GM21367 (cell line): ENCODE measurements around the gene GGT1.
"Not testable (repeated sequence)": the region's sequence is repeated elsewhere in the genome, so short reads cannot be mapped to it uniquely, and the experiment has no call there.

ENCODE experiments used
- ATAC-seq: cut with Tn5 transposase; IDR thresholded peaks from one replicate; pipeline ENCODE4 v1.9.1; 2021; ENCODE audit not compliant: unreplicated experiment

Gene GGT1

DNA sequence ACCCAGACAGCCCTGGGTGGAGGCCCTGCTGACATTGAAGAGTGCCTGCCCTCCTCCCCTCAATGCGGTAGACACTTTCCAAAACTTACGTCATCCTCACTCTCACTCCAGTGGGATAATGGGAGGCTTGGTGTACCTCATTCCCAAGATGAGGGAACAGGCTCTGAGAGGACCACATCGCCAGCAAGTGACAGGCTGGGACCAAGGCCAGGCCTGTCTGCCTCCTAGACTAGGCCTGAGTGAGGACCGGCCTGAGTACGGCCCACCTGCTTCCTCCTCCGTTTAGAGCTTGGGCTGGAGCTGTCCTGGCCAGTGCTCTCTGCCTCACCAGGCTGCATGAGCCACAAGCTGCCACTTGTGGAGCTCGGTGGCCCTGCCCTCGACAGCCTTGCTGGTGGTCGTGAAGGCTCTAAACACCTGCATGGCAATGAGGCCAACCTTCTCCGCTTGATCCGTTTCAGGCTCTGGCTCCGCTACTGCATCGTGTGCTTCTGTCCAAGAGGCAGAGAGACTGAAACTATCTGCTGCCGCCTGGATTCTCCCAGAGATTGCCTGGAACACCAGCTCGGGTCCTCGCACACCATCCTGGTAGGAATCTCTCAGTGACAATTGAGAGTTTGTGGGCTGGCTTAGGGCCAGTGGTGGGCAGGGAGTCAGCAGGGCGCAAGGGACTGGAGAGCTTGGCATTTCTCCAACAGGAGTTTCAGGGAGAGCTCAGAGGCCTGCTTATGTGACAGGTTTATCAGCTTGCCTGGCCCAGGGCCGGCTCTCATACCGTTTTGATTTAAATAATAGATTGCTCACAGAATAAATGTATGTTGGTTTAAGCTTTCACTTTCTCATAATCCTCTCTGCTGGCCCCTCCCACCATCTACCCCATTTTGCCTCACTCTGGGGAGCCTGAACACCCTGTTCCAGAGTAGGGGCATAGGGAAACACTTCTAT is 19.5 kb upstream of the GGT1 start:
- no peak for ATAC-seq

- ATAC-seq, result no peak
Observed at GRCh38 chr22:24584166-24584790, 18.7 kb upstream of the GGT1 start.

DNA sequence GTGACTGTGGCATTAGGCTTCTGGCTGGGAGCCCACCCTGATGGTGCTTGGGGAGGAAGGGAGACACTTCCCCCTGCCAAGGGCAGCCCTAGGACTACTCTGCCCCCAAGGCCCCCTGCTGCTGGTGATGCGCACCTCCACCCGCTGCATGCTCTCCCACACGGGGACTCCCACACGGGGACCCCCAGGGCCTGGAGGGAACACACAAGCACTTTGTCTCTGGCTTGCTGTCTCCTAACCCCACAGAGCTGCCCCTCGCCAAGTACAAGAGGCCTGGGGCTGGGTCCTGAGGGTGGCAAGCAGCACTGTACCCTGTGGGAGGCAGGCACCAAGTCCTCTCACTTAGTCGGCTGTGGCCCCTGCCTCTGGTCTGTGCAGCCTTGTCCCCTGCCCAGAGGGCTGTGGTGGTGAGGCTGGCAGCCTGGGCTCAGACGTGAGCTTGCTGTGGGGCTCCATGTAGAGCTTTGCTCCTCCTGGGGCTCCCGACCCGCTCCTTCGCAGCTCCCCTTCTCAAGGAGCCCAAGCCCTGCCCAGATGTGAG is 18.1 kb upstream of the GGT1 start:
- no peak for ATAC-seq

GRCh38 chr22:24585461-24585860 is 17.5 kb upstream of the GGT1 start:
- no peak for ATAC-seq

- ATAC-seq, result no peak
Observed at GRCh38 chr22:24585927-24586546, 17.0 kb upstream of the GGT1 start.

DNA sequence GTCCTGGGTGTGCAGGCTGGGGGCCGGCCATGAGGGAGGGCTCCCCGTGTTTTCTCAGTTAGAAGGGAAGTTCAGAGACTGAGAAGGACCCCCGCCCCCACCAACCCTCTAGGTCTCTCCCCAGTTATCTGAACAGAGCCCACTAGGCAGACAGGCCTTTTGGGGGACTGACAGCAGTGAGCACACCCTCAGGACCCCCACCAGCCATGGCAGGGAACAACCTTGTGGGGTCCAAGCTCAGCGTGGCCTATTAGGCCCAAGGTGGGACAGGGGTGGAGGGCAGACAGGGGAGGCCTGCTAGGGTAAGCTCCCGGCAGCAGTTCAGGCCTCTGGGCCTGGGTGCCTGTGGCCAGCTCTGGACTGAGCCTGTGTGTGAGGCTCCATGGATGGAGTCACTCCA is 15.7 kb upstream of the GGT1 start:
- no peak for ATAC-seq

DNA sequence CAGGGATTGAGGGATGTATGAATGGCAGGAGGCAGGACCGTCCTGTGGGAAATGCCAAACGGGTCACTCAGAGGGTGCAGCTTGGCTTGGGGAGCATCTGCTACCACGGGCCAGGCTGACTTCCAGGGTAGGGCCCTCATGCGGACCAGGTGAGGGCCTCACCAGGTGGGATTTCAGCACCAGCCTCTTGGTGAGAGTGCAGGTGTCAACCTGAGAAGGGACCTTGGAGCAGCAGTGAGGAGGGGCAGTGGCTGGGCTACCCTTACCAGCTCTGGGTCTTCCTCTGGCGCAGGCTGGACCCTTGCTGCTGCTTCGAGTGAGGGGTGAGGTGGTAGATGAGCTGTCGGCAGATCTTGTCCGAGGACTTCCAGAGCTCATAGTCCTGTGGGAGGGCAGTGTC is 15.0 kb upstream of the GGT1 start:
- ATAC-seq, result no peak

DNA sequence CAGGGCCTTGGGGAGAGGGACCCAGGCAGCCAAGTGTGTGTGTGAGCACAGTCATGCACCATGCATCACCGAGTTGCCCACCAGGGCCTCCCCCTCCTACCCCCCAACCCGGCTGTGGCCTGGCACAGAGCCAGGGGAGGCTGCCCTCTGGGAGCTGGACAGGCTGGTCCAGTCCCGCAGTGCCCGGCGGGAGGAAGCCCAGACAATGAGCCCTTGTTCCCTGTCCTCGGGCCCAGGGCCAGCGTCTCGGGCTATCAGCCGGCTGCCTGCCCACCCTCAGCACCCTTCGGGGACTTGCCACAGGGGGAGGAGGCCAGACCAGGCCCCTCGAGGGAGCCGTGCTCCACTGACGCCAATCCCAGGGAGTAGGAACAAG is 14.6 kb upstream of the GGT1 start:
- no peak for ATAC-seq

GRCh38 chr22:24588757-24589481 is 14.1 kb upstream of the GGT1 start:
- ATAC-seq, result no peak

DNA sequence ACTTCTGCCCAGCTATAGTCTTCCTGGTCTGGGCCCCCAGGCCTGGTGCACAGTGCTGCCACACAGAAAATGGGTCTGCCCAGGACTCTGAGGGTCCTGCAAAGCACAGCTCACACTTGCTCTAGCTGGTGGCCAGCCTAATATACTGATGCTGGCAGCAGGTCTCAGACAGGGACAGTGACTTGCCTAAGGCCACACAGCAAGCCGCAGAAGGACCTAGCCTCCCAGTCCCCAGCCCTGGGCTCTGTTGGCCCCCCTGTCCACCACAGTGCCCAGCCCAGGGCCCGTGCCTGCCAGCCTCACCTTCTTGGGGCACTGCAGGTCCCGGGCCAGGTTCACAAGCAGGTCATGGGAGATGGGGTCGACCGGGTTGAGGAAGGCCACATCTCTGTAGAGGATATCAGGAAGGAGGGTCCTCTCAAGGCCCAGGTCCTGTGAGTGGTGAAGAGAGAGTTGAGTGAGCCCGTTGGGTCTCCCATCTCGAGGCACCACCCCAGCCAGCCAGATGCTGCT is 13.4 kb upstream of the GGT1 start:
- ATAC-seq, result no peak

DNA sequence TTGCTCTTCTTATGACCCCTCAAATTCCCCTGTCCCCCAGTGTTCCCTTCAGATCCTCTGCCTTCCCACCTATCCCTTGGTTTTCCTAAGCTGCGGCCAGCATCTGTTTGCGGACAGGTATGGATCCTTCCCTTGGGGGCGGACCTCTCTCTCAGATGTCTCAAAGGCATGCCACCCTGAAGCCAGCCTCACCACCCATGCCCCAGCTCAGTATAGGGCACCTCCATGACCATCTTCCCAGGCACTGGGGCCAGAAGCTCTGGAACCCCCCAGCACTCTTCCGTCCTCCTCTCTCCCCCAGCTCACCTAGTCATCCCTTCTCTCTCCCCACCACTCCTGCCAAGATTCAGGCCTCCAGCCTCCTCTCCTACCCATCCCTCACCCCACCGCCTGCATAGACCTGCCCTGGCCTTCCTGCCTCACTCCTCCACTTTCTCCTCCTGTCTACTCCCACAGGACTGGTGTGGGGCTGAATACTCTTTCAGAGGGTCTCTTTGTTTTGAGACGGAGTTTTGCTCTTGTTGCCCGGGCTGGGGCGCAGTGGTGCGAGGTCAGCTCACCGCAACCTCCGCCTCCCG is 12.3 kb upstream of the GGT1 start:
- ATAC-seq, result no peak

- no peak for ATAC-seq
Observed at GRCh38 chr22:24591286-24591830, 11.6 kb upstream of the GGT1 start.

- no peak for ATAC-seq
Observed at GRCh38 chr22:24592058-24592850, 10.7 kb upstream of the GGT1 start.

DNA sequence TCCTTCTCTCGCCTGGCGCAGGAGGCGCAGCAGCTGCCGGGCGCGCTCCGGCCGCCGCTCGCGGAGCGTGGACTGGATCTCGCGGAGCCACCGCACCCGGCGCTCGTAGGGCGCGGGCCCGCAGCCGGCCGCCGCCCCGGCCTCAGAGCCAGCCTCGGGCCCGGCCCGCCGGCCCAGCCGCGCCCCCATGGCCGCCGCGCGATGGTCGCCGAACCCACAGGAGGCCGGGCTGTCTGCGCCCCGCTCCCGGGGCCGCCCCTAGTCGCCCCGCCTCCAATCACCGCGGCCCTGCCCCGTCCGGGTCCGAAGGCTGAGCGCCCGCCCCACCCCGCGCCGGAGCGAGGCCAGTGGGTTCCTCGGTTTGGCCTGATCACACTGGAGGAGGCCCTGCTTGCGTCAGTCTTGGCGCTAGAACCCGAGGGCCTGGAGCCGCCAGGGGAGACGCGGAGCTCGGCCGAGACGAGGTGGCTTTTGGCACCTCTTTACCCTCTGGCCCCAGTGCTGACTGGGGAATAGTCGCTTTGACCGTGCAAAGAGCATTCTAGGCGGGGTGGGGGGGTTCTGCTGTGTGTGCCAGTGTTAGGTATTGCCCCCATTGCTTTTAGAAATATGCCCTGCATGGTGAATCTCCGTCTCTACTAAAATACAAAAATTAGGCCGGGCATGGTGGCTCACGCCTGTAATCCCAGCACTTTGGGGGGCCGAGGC is 10.0 kb upstream of the GGT1 start, which contains the start of gene LRRC75B:
Gene LRRC75B, minus strand, starts transcription at position 223 of the 708 bp plus-strand sequence. Its CDS starts 34 bp downstream, at position 189.
- no peak for ATAC-seq

- not testable (repeated sequence) for ATAC-seq
Observed at GRCh38 chr22:24593559-24593835, 9.5 kb upstream of the GGT1 start.

DNA sequence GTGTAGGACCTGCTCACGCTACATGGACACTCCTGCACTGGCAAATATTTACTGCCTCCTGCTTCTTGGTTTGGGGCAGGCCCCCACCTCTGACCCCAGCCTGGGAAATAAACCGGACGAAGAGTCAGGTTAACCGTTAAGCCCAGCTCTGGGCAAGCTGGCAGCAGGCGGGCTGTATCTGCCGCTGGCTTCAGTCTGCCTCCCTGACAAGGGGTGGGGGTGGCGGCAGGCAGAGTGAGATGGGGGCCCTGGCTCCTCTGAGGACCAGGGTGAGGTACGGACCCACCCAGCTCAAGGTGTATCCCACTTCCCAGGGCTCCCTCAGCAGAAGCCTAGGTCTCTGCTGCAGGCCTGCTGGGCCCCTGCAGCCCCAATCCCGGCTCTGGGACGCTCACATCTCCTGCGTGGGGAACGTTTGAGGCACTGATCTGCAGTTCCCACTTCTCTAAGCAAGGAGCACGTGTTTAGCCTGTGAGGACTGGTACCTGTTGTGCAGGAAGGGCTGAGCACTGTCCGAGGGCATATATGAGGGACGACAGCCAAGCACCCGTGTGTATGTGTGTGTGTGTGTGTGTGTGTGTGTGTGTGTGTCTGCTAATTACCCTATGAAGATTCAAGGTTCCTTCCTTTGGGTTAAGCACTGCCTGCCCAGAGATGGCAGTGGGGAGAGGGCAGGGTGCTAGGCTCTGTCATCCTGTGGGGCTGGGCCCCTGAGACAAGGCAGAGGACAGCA is 9.0 kb upstream of the GGT1 start:
- ATAC-seq, result no peak

GRCh38 chr22:24594569-24595120 is 8.3 kb upstream of the GGT1 start:
- no peak for ATAC-seq

DNA sequence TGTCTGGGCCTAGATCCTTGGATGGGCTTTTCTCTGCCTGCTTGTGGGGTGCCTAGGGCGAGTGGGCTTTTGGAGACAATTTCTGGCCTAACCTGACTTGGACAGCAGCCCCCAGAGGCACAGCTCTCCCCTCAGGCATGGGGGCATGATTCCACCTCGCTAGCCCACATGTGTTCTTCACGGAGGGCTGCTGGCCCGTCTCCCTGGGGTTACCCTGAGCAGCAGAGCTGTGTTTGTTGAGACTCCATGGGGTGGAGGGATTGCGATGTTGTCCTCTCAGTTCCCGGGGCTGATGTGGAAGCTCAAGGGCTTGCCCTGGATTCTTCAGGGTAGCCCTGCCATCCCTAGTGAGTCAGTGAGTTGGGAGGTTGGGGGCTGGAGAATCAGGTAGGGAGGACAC is 7.8 kb upstream of the GGT1 start:
- no peak for ATAC-seq
